ENCODE measurements around the gene TMEM117.
"Not testable (repeated sequence)": the region's sequence is repeated elsewhere in the genome, so short reads cannot be mapped to it uniquely, and the experiment has no call there.

The TMEM117 gene

GRCh38 chr12:43965899-43966298 is 130.0 kb downstream of the TMEM117 start:
- no peak for DNase-seq

- no peak for DNase-seq
Measured at GRCh38 chr12:43968736-43969135, 132.9 kb downstream of the TMEM117 start.

- DNase-seq, result peak; percentile 35
Measured at GRCh38 chr12:43969882-43970281, 134.0 kb downstream of the TMEM117 start.

DNA sequence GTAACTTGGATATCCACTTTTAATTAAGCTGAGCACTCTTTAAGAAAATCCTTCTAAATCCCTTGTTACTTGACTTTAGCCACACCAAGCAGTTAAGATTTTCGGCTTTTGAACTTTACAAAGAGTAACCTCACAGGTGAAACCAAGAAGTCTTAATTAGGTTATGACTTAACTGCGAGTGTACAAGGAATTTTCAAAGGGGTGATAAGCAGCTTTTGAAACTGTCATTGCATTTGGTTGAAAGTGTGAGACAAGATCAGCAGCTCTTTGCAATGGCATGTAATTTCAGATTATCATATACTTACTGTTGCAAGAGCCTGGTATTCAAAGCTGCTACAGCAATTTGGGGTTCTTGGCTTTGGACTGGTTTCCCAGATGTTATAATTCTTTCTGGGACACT is 137.5 kb downstream of the TMEM117 start:
- DNase-seq, result no peak

DNA sequence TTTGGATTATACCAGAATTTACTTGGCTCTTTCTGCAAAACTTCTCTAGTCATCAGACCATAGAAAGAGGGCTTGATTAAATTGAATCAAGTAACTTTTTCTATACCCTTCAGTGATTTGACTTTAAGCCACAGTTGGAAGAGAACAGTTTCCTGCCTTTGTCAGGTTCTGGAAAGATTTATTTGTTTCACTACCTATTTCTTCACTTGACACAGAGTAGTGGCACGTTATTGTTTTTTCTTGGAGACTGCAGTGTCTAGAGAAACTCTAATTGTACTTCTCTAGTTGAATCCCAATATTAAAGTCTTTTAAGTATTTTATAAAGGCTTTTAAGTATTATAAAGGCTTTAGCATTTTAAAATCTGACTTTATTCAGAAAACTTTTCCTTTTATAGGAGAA is 138.1 kb downstream of the TMEM117 start:
- DNase-seq, result no peak

DNA sequence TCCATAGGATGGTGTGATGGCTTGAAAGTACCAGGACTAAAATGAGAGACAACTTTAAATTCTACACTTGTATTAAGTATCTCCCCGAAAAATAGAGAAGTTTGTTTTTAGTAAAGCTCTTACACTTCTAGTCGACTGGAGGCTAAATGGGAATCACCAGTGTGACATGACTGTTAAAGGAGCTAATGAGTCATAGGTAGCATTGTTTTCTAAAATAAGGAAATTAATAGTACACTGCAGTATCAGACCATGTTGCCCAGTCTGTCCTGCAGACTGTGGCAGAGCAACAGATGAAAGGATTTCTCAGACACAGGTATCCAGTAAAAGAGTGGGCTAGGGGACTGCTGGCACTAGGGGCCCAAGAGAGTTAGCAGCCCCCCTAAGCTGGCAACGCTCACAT is 140.1 kb downstream of the TMEM117 start:
- DNase-seq, result no peak

DNA sequence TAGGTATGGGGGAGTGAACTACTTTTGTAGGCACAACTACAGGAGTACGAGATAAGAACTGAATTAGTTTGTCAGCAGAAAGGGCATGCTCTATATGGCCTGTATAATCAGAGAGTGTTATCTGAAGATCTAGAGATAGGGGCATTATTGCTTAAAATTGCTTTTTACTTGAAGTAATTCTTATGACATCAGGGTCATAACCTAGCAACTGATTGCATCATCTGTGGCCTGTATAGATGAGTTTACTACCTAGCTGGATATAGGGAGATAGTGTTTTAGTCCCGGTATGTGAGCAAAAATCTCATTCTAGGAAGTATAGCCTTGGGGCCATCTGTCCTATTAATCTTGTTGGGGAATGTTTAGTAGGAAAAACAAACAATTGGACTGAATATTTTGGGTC is 142.7 kb downstream of the TMEM117 start:
- no peak for DNase-seq

DNA sequence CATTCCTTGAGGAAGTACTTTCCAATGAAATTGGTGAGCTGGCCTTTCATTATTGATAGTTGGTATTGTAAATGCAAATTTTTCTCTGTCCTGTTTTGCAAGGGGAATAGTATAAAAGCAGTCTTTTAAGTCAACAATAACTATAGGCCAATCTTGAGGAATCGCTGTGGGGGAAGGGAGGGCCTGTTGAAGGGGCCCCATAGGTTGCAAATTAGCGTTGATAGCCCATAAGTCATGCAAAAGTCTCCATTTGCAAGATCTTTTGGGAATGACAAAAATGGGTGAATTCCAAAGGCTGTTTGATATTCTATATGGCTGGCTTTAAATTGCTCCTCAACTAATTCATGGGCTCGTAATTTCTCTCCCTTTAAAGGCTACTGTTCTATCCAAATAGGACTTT is 143.6 kb downstream of the TMEM117 start:
- no peak for DNase-seq

- DNase-seq, result no peak
Measured at GRCh38 chr12:43980627-43981191, 144.8 kb downstream of the TMEM117 start.

DNA sequence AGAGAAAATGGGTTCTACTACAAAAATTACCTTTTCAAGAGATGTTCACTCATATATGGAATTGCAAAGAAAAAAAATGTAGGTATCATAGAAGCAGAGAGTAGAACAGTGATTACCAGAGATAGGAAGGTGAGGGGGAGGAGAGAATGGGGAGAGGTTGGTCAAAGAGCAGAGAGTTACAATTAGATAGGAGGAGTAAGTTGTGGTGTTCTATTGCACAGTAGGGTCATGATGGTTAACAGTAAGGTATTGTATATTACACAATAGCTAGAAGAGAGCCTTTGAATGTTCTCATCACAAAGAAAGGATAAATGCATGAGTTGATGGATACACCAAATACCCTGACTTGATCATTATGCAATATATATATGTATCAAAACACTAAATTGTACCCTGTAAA is 145.8 kb downstream of the TMEM117 start:
- DNase-seq, result no peak

DNA sequence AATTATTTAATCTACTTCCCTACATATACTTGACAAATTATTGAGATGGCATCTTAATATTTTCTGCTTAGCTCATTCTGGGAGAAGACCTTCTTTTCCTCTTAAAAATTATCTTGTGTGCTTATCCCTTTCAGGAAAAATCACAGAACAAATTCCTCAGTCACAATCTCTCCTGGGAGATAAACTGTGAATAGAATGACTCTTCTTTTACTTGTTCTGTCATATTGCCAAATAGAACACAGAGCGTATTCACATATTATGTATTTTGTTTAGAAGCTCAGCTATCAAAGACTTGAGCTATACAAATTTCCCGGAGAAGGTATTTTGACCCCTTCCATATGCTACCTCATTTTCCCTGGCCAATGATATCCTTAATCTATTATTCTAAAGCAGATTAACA is 146.7 kb downstream of the TMEM117 start:
- DNase-seq, result no peak

DNA sequence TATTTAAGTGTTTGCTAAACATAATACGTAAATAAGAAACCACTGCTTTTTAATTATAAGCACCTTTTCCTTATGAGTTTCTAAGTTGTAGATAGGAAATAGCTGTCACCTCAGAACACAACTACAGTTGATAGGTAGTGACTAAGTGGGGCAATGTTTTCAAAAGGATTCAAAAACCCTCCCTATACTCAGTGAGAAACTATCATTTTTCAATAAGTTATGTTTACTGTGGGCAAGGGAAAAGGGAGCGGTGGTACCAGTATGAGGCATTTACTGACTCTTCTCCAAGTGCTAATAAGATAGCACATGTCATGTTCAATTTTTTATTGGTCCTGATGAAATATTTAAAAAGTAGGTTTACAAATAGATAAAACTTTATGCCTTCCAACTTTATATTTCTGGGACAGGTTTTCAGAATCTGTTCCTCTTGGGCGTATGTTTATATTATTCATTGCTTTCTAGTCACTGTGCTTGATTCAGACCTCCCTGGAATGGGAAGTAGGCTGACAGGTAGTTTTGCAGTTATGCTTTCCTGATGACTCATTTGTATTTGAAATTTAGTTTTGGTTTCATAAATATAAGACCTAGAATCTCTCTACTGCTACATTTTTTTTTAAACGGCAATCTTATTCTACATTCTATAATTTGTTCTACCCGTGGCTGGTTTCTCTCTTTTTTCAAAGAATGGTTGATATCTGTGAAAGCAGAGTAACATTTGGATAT is 153.1 kb downstream of the TMEM117 start:
- peak; percentile 6 for DNase-seq

DNA sequence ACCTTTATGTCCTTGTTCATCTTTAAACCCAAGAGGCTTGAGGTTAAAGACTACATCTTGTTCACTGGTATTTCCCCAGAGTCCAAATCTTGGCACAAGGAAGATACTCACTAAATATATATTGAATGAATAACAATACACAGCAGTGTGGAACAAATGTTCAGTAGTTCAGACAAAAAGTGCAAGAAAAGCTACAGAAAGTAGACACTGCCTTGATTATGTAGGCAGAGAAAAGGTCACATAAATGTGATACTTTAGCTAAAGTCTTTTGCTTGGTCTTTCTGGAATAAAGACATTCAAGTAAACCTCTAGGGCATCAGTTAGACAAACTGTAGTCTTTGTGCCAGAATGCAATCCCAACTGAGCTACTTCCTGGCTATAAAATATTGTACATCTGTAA is 157.0 kb downstream of the TMEM117 start:
- DNase-seq, result no peak

- DNase-seq, result peak; percentile 38
Measured at GRCh38 chr12:44000309-44000952, 164.6 kb downstream of the TMEM117 start.

- no peak for DNase-seq
Measured at GRCh38 chr12:44002607-44003006, 166.7 kb downstream of the TMEM117 start.

- DNase-seq, result no peak
Measured at GRCh38 chr12:44003721-44004120, 167.8 kb downstream of the TMEM117 start.

- peak; percentile 60 for DNase-seq
Measured at GRCh38 chr12:44015333-44015941, 179.6 kb downstream of the TMEM117 start.

GRCh38 chr12:44017216-44017615 is 181.3 kb downstream of the TMEM117 start:
- DNase-seq, result no peak

DNA sequence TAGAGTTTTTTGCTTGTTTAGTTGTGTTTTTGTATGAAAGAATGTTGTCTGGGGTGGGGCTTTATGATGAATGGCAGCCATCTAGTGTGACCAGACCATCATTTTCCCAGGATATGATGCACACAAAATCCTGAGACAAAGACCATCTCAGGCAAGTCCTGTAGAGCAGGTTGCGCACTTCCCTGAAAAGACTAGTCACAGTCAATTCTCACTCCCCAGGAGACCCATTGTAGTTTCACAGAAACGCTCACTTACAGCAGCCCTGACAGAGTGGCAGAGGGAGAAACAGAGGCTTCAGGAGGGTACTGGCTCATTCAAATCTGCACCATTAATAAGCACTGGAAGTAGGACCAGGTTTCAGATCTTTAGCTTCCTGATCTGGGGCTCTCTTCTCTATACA is 183.2 kb downstream of the TMEM117 start:
- DNase-seq, result no peak

DNA sequence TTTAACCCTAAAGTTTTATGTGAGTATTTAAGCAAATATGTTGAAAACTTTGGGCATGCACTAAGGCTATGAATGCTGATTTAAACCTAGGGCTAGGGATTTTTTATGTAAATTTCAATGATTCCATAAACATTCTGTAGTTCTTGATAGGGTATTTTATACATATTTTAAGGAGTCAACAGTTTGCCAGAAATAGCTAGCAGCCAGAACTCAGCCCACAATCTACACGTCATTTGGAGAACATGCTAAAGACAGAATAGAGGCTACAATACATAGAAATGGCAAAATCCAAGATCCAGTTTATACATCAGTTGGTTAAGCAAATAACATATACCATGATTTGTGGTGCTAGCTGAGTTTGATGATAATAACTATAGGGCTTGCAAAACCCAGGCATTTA is 184.7 kb downstream of the TMEM117 start:
- DNase-seq, result no peak

GRCh38 chr12:44021471-44021971 is 185.6 kb downstream of the TMEM117 start:
- DNase-seq, result no peak

- DNase-seq, result no peak
Measured at GRCh38 chr12:44025499-44025898, 189.6 kb downstream of the TMEM117 start.

- no peak for DNase-seq
Measured at GRCh38 chr12:44026046-44026445, 190.2 kb downstream of the TMEM117 start.

DNA sequence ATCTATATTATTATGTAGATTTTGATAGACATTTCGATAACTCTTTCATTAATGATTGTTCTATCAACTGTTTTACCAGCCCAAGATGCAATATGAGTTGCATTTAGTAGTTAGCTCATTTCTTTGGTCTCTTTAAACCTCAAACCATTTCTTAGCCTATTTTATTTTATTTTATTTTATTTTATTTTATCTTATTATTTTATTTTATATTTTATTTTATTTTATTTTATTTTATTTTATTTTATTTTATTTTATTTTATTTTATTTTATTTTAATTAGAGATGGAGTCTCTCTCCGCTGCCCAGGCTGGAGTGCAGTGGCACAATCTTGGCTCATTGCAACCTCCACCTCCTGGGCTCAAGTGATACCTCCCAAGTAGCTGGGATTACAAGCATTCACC is 191.0 kb downstream of the TMEM117 start:
- DNase-seq, result not testable (repeated sequence)

Measured in fibroblast of upper back skin (primary cell).